Ascending aorta (tissue), 2 donors: ENCODE measurements around the gene ADORA2B. TPM values are rescaled to one million over a fixed set of nuclear protein-coding genes. Genes with fewer than 3 reads are reported as not detected.

ENCODE experiments used
- DNase-seq, 2 donors: peaks; one replicate each; pipeline ENCODE4 v3.0.0-alpha.2; 2019; ENCODE audit warnings: low spot score in 2 of 2
- H3K27ac ChIP-seq, 2 donors: fragments of 200-600 bp; sonication (generic); one replicate each; pipeline ENCODE4 v1.5.1; 2016 to 2017; ENCODE audit warnings: mild to moderate bottlenecking in 1 of 2
- H3K27me3 ChIP-seq: fragments of 200-600 bp; sonication (generic); one replicate; pipeline ENCODE4 v1.5.1; 2017
- H3K36me3 ChIP-seq, 2 donors: fragments of 200-600 bp; sonication (generic); one replicate each; pipeline ENCODE4 v1.5.1; 2016
- H3K4me1 ChIP-seq, 2 donors: fragments of 200-600 bp; sonication (generic); one replicate each; pipeline ENCODE4 v1.5.1; 2016 to 2017; ENCODE audit warnings: mild to moderate bottlenecking in 1 of 2
- H3K4me3 ChIP-seq, 2 donors: fragments of 200-600 bp; sonication (generic); one replicate each; pipeline ENCODE4 v1.5.1; 2016 to 2017; ENCODE audit warnings: mild to moderate bottlenecking in 1 of 2
- H3K9me3 ChIP-seq, 2 donors: fragments of 200-600 bp; sonication (generic); one replicate each; pipeline ENCODE4 v1.5.1; 2016
- intact Hi-C: fragments of 100-400 bp; cut with DNase I; formaldehyde crosslinking; loops from one replicate; pipeline ENCODE4 v1.15.1; 2023
- total RNA-seq: library from RNA; depleted of rRNA; stranded (reverse); fragments of >200 nt; gene quantifications from one replicate; pipeline ENCODE4 v1.1.0, GENCODE V29; 2016
- TF ChIP-seq, protein P1 (sequence below), 3 experiments: fragments of 200-600 bp in 2 of 3; fragments of 450-650 bp in 1 of 3; sonication (generic) in 2 of 3; IDR thresholded peaks; one replicate each; pipeline ENCODE4 v1.5.1; 2016 to 2019; ENCODE audit warnings: antibody characterized with exemption in 3 of 3, mild to moderate bottlenecking in 1 of 3, moderate library complexity in 1 of 3

Gene ADORA2B
- total RNA-seq, 1 donor from 2014 or later, result not detected

DNA sequence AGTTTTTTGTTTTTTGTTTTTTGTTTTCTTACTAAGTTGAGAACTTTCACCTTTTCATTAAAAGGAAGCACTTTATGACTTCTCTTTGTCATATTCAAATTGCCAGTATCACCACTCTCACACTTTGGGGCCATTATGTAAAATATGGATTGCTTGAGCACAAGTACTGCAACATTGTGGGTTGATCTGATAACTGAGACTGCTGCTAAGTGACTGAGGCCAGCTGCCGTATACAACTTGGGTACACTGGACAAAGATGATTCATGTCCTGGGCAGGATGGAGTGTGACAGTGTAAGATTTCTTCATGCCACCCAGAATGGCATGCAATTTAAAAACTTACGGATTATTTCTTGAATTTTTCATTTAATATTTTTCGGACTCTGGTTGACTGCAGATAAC lies 62.5 kb downstream of the ADORA2B start:
- H3K27ac ChIP-seq, result no peak overlapping the region
- H3K9me3 ChIP-seq, result no peaks in the 10 kb centered on the region
- TF ChIP-seq, protein P1, sequence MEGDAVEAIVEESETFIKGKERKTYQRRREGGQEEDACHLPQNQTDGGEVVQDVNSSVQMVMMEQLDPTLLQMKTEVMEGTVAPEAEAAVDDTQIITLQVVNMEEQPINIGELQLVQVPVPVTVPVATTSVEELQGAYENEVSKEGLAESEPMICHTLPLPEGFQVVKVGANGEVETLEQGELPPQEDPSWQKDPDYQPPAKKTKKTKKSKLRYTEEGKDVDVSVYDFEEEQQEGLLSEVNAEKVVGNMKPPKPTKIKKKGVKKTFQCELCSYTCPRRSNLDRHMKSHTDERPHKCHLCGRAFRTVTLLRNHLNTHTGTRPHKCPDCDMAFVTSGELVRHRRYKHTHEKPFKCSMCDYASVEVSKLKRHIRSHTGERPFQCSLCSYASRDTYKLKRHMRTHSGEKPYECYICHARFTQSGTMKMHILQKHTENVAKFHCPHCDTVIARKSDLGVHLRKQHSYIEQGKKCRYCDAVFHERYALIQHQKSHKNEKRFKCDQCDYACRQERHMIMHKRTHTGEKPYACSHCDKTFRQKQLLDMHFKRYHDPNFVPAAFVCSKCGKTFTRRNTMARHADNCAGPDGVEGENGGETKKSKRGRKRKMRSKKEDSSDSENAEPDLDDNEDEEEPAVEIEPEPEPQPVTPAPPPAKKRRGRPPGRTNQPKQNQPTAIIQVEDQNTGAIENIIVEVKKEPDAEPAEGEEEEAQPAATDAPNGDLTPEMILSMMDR (IDR thresholded peaks at IDR 0.05), result no peak
- DNase-seq, result no peak
- no peaks in the 10 kb centered on the region for H3K27me3 ChIP-seq
- H3K4me1 ChIP-seq, result no peaks in the 10 kb centered on the region
- H3K4me3 ChIP-seq, result no peak overlapping the region
- intact Hi-C loops, result no loop called here
- peaks cover 59 to 74% of the 10 kb centered on the region in 2 donors for H3K36me3 ChIP-seq

DNA sequence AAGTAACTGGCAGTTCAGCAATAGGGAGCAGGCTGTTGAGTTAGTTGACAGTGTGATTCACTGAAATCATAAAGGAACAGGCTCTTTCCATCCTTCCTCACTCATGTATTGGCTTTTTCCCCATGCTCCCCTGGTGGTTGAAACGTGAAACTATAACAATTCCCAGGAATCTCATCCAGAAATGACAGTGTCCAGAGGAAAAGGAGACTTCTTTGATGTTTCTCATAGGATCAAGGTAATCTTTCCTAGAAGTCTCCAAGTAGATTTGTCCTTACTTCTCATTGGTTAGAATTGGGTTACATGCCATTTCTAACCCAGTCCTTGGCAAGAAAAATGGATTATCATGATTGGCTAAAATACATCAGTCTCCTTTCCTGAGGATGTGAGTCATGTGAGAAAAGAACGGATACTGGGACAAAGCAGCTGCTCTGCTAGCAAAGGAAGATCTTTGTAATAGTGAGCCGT lies 69.0 kb downstream of the ADORA2B start:
- Histone ChIP-seq H3K27ac (peak overlapping the region; percentile 5 to 21), H3K9me3 (no peaks in the 10 kb centered on the region), H3K4me1 (peaks cover 0 to 3% of the 10 kb centered on the region in 2 donors), H3K27me3 (no peaks in the 10 kb centered on the region), H3K36me3 (peaks cover 7 to 16% of the 10 kb centered on the region in 2 donors), H3K4me3 (no peak overlapping the region)
- TF ChIP-seq, protein P1 (IDR thresholded peaks at IDR 0.05), result peak; percentile 29 to 42 (median 31)
- no peak for DNase-seq
- intact Hi-C loops, result no loop called here

DNA sequence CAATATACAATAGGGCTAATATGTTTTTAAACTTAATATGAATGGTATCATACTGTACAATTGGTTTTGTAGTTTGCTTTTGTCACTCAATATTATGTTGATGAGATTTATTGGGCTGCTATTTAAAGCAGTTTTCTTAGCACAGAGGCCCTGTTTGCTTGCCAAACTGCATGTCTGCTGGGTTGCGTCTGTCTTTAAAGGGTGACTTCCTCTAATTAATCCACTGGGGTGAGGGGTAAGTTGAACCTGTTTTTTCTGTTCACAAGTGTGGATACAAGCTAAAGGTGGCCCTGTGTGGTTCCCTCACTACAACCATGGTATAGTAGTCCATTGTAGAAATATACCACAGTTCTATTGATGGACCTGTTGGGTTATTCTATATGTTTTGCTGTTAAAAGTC lies 74.4 kb downstream of the ADORA2B start:
- DNase-seq, result no peak
- Histone ChIP-seq H3K4me3 (no peak overlapping the region), H3K36me3 (peaks cover 12 to 15% of the 10 kb centered on the region in 2 donors), H3K4me1 (no peaks in the 10 kb centered on the region), H3K27me3 (no peaks in the 10 kb centered on the region), H3K9me3 (no peaks in the 10 kb centered on the region), H3K27ac (no peak overlapping the region)
- intact Hi-C loops, result no loop called here
- TF ChIP-seq, protein P1 (IDR thresholded peaks at IDR 0.05), result no peak

DNA sequence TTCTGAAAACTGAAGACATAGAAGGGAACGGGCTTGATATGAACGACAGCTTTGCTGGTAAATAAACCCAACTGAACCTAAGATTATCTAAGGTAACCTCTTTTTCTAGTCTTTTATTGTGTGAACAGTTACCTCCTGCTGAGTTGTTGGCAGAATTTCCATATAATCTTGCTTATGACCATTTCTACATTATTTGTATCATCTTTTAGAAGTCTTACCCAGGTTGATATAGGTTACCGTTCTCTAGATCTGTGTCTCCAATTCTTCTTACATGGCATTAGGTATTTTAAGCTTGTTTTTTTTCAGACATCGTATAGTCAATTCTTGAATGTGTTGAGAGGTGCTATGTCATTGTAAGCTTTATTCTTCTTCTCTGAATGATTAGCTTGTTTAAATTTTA lies 79.0 kb downstream of the ADORA2B start:
- TF ChIP-seq, protein P1 (IDR thresholded peaks at IDR 0.05), result no peak
- H3K36me3 ChIP-seq, result peaks cover 39 to 49% of the 10 kb centered on the region in 2 donors

DNA sequence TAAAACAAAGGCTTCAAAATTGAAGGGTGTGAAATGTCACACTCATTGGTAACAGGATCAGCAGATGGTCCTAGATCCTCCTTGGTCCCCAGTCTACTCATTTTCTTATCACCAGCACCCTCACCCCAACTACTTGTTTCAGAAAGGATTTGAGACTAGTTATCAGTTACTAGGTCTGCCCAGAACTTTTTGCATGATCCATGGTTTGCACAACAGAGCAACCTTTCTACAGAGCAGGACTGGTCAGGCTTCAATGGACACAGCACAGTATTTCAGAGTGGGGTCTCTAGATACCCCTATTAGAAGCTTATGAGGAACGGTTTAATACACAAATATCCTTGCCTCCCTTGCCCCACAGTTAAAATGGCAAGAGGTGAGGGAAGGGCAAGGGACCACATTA lies 80.3 kb downstream of the ADORA2B start:
- no peaks in the 10 kb centered on the region for H3K27me3 ChIP-seq
- no peaks in the 10 kb centered on the region for H3K9me3 ChIP-seq
- H3K4me3 ChIP-seq, result no peak overlapping the region
- H3K4me1 ChIP-seq, result peaks cover 4 to 7% of the 10 kb centered on the region in 2 donors
- TF ChIP-seq, protein P1 (IDR thresholded peaks at IDR 0.05), result no peak
- H3K27ac ChIP-seq, result no peak overlapping the region
- intact Hi-C loops, result no loop called here
- peaks cover 48 to 58% of the 10 kb centered on the region in 2 donors for H3K36me3 ChIP-seq
- no peak for DNase-seq

More for the DNA sequence above, 79.0 kb downstream of the ADORA2B start:
- Histone ChIP-seq H3K9me3 (no peaks in the 10 kb centered on the region), H3K4me1 (peaks cover 4 to 7% of the 10 kb centered on the region in 2 donors), H3K4me3 (no peak overlapping the region), H3K27ac (no peak overlapping the region), H3K27me3 (no peaks in the 10 kb centered on the region)
- intact Hi-C loops, result no loop called here
- no peak for DNase-seq

Other genes starting within 250 kb of the ADORA2B start
- gene ZNF286A, start 245.4 kb upstream of the ADORA2B start, total RNA-seq, result 42.3 TPM
- not detected for gene TBC1D26, start 212.8 kb upstream of the ADORA2B start, total RNA-seq
- gene ZSWIM7, start 54.6 kb downstream of the ADORA2B start, total RNA-seq, result 0.75 TPM
- 158 TPM for gene TTC19, start 54.7 kb downstream of the ADORA2B start, total RNA-seq